GM12878 (cell line): Measurements from ENCODE around the gene PIGBOS1. TPM values are rescaled to one million over a fixed set of nuclear protein-coding genes. Genes with fewer than 3 reads are reported as not detected.
A peak's percentile ranks its signal among the peaks of the same experiment; 100 is the strongest.

Experiments used
- ATAC-seq: fragments of 200-7000 bp; cut with Tn5 transposase; 3 replicates; pipeline ENCODE4 v1.9.1; 2020; ENCODE audit warnings: mild to moderate bottlenecking, moderate library complexity
- BruUV-seq: library from RNA; stranded (reverse); fragments of 400-500 nt; replicated peaks from 2 replicates; lab custom pipeline; 2021; lab: Mats Ljungman, UMichigan
- CTCF ChIA-PET: fragments of 300-600 bp; sonication (Branson Sonifier 250); formaldehyde crosslinking; extraction: SDS; loops from one replicate; lab custom pipeline; 2021; ENCODE audit warnings: inconsistent platforms; lab: Yijun Ruan, JAX
- POLR2A ChIA-PET: fragments of 350-600 bp; formaldehyde crosslinking; extraction: SDS; loops from one replicate; lab custom pipeline; 2021; ENCODE audit warnings: inconsistent platforms; lab: Charles Lee
- RAD21 ChIA-PET: fragments of 300-600 bp; sonication (Branson Sonifier 250); formaldehyde crosslinking; loops from one replicate; lab custom pipeline; 2023; ENCODE audit warnings: antibody characterized with exemption; ENCODE audit not compliant: unreplicated experiment; lab: Charles Lee
- SMC1A ChIA-PET: fragments of 300-600 bp; sonication (Branson Sonifier 250); formaldehyde crosslinking; loops from one replicate; lab custom pipeline; 2023; ENCODE audit not compliant: unreplicated experiment, uncharacterized antibody; lab: Charles Lee
- DNase-seq: peaks from one replicate; pipeline ENCODE4 v3.0.0-alpha.2; 2011; ENCODE audit warnings: low read depth, low spot score
- FAIRE-seq: peaks from 3 replicates; lab custom pipeline; 2011; peaks lifted over from hg19 to GRCh38; lab: Jason Lieb, UNC
- H2AFZ ChIP-seq: 2 replicates; pipeline ENCODE4 v1.6.0; 2011; ENCODE audit warnings: low read depth, low read length, control low read depth; ENCODE audit not compliant: control insufficient read depth
- H3K27ac ChIP-seq: 2 replicates; pipeline ENCODE4 v1.5.1; 2011; ENCODE audit warnings: control low read depth; ENCODE audit not compliant: control insufficient read depth, insufficient read depth
- H3K27me3 ChIP-seq, 2 experiments: replicated peaks in 1 of 2; 2 replicates each; pipeline versions ENCODE4 v1.6.0 to v1.6.1; 2011; ENCODE audit warnings: low read length in 1 of 2; ENCODE audit not compliant: control insufficient read depth in 2 of 2, insufficient read depth in 2 of 2
- H3K36me3 ChIP-seq, 2 experiments: 2 replicates each; pipeline ENCODE4 v1.5.1; 2011; ENCODE audit warnings: low read length in 1 of 2; ENCODE audit not compliant: control insufficient read depth in 2 of 2, insufficient read depth in 2 of 2
- H3K4me1 ChIP-seq: 2 replicates; pipeline ENCODE4 v1.6.1; 2011; ENCODE audit warnings: mild to moderate bottlenecking, low read length, moderate library complexity, mixed read lengths; ENCODE audit not compliant: control insufficient read depth, insufficient read depth
- H3K4me2 ChIP-seq: 2 replicates; pipeline ENCODE4 v1.6.0; 2011; ENCODE audit warnings: control low read depth; ENCODE audit not compliant: control insufficient read depth, insufficient read depth
- H3K4me3 ChIP-seq: fragments of 200-600 bp; sonication (generic); 2 replicates; pipeline ENCODE4 v1.5.1; 2016
- H3K79me2 ChIP-seq: 2 replicates; pipeline ENCODE4 v1.6.0; 2011; ENCODE audit warnings: low read length; ENCODE audit not compliant: control insufficient read depth, insufficient read depth
- H3K9ac ChIP-seq: 2 replicates; pipeline ENCODE4 v1.8.0; 2011; ENCODE audit warnings: low read length, control low read depth, mixed read lengths; ENCODE audit not compliant: control insufficient read depth, insufficient read depth
- H3K9me3 ChIP-seq: replicated peaks from 3 replicates; pipeline ENCODE4 v1.5.1; 2011; ENCODE audit warnings: mild to moderate bottlenecking, low read length; ENCODE audit not compliant: control insufficient read depth, insufficient read depth
- H4K20me1 ChIP-seq: 2 replicates; pipeline ENCODE4 v1.6.0; 2011; ENCODE audit not compliant: control insufficient read depth, insufficient read depth
- CBX5 ChIP-seq: sonication (generic); IDR thresholded peaks from 2 replicates; pipeline ENCODE4 v1.6.1; 2016; ENCODE audit warnings: low read depth, moderate library complexity, mild to moderate bottlenecking, inconsistent platforms
- EP300 ChIP-seq, 2 experiments: fragments of 150-350 bp in 1 of 2; IDR thresholded peaks; 2 replicates each; pipeline ENCODE4 v1.6.1; 2011 to 2012; ENCODE audit warnings: low read depth in 2 of 2, low read length in 2 of 2, borderline replicate concordance in 1 of 2, improper control_type of control experiment in 1 of 2, inconsistent platforms in 1 of 2; ENCODE audit not compliant: control insufficient read depth in 1 of 2
- IKZF1 ChIP-seq: fragments of 450-650 bp; conservative IDR thresholded peaks from 2 replicates; pipeline ENCODE4 v1.6.1; 2017; ENCODE audit warnings: antibody characterized with exemption, mild to moderate bottlenecking
- IKZF2 ChIP-seq, 2 experiments: fragments of 450-650 bp; IDR thresholded peaks; 2 replicates each; pipeline ENCODE4 v1.6.1; 2017; ENCODE audit warnings: mild to moderate bottlenecking in 2 of 2, moderate library complexity in 2 of 2
- IRF4 ChIP-seq: IDR thresholded peaks from 2 replicates; pipeline ENCODE4 v1.6.1; 2011; ENCODE audit warnings: low read depth, low read length
- JUNB ChIP-seq: IDR thresholded peaks from 2 replicates; pipeline ENCODE4 v1.6.1; 2016; ENCODE audit warnings: antibody characterized with exemption, mild to moderate bottlenecking
- MTA2 ChIP-seq: fragments of 450-650 bp; IDR thresholded peaks from 2 replicates; pipeline ENCODE4 v1.6.1; 2016; ENCODE audit warnings: low read depth, mild to moderate bottlenecking, moderate library complexity
- NFIC ChIP-seq: IDR thresholded peaks from 2 replicates; pipeline ENCODE4 v1.6.1; 2012; ENCODE audit warnings: low read depth, mild to moderate bottlenecking, inconsistent platforms, low read length, moderate library complexity
- NR2F1 ChIP-seq: fragments of 450-650 bp; conservative IDR thresholded peaks from 2 replicates; pipeline ENCODE4 v1.6.1; 2017; ENCODE audit warnings: mild to moderate bottlenecking
- POLR2A ChIP-seq: IDR thresholded peaks from 2 replicates; pipeline ENCODE4 v1.6.1; 2011; ENCODE audit warnings: low read depth, mild to moderate bottlenecking, low read length
- RAD21 ChIP-seq: IDR thresholded peaks from 2 replicates; pipeline ENCODE4 v1.6.1; 2011; ENCODE audit warnings: mild to moderate bottlenecking, low read depth, low read length, moderate library complexity; ENCODE audit not compliant: insufficient read depth
- RAD51 ChIP-seq: fragments of 450-650 bp; IDR thresholded peaks from 2 replicates; pipeline ENCODE4 v1.6.1; 2016; ENCODE audit warnings: moderate library complexity, mild to moderate bottlenecking, inconsistent platforms
- RBBP5 ChIP-seq: fragments of 200-600 bp; sonication (generic); conservative IDR thresholded peaks from 2 replicates; pipeline ENCODE4 v1.6.1; 2016
- SIX5 ChIP-seq: IDR thresholded peaks from 2 replicates; pipeline ENCODE4 v1.6.1; 2011; ENCODE audit warnings: mild to moderate bottlenecking, low read depth, low read length, moderate library complexity; ENCODE audit not compliant: severe bottlenecking
- WGBS: methylation state at CpG from one replicate; pipeline ENCODE4 v1.1.6; 2016; ENCODE audit warnings: low lambda C conversion rate; ENCODE audit not compliant: insufficient replicate concordance, insufficient coverage; ENCODE audit errors: missing lambda C conversion rate; 5-methylcytosine and 5-hydroxymethylcytosine counted together
- in situ Hi-C: fragments of 300-500 bp; cut with MboI; formaldehyde crosslinking; loops from 9 replicates; pipeline ENCODE4 v1.14.3; 2018; ENCODE audit warnings: mixed read lengths
- intact Hi-C: fragments of 100-400 bp; cut with micrococcal nuclease; formaldehyde crosslinking; loops from one replicate; pipeline ENCODE4 v1.14.2; 2022; ENCODE audit not compliant: unreplicated experiment
- polyA plus RNA-seq, 11 experiments: library from polyadenylated mRNA; depleted of rRNA in 4 of 11; unstranded in 6 of 11; stranded (reverse) in 5 of 11; fragments of >200 nt; fragmentation: Nextera tagmentation in 4 of 11; fragmentation: Illumina TruSeq in 1 of 11; extraction: Ambion mirVana in 4 of 11; extraction: Trizol in 1 of 11; gene quantifications; 1 replicate in 1 of 11; 2 replicates in 10 of 11; pipeline versions ENCODE4 v1.2.1 to v1.2.3, GENCODE V29; 2011 to 2016; ENCODE audit warnings: inconsistent platforms in 2 of 11, missing spikeins in 2 of 11, low read depth in 1 of 11
- total RNA-seq, 4 experiments: library from RNA; depleted of rRNA in 3 of 4; stranded (reverse); fragments of >200 nt in 3 of 4; fragmentation: Illumina TruSeq in 1 of 4; extraction: Trizol in 1 of 4; gene quantifications; 2 replicates each; pipeline versions ENCODE4 v1.2.1 to v1.2.3, GENCODE V29; 2013 to 2021
- TF ChIP-seq, protein P1 (sequence below): IDR thresholded peaks from 2 replicates; pipeline ENCODE4 v1.6.1; 2012; ENCODE audit warnings: low read length, inconsistent platforms
- TF ChIP-seq, protein P2 (sequence below): fragments of 450-650 bp; formaldehyde crosslinking; IDR thresholded peaks from 2 replicates; pipeline ENCODE4 v1.5.0; 2022; ENCODE audit warnings: mild to moderate bottlenecking, missing genetic modification characterization

PIGBOS1 gene
- total and polyA plus RNA-seq, 10 of the 15 experiments (the other 5 are each of a cell fraction or from before 2014, with no cell fraction given) = 7.1 to 24.7 (median 10.2) TPM

DNA sequence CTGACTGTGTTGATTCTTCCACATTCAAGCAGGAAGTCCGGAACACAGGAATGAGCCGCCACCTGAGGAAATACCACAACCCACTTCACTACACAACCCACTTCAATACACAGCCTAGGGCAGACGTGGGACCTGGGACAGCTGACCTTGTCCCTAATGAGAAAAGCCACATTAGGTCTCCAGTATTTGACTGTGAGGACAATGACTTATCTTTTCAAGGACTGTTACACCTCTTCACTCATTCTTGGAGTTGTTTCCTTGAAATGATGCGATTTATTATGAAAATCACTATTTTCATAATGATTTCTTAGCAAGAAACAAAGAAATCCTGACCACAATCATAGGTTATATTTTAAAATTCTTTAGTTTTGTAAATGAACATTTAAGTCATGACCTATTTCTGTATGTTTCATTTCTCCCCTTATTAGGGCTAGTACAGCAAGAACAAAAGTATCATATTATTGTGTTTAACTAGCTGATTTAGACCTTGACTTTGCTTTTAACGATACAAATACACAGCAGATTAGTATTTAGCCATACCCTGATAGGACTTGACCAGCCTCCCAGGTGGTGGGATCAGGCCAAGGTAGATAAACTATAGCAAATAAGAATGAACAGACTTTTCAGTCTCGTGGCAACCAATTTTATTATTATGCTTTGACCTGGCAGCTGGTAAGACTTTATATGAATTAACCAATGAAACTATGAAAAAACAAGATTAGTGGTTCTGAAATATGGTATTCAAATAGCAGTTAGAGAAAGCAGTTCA lies 35.4 kb downstream of the PIGBOS1 start:
- Histone ChIP-seq H3K36me3 (no peaks in the 10 kb centered on the region; a peak in 1 of 4 replicates), H3K4me3 (no peak overlapping the region), H3K79me2 (peaks cover 13% of the 10 kb centered on the region), H3K27ac (no peak overlapping the region), H4K20me1 (no peaks in the 10 kb centered on the region), H3K27me3 (no peaks in the 10 kb centered on the region), H2AFZ (no peak overlapping the region), H3K4me2 (0 out of 2 replicates have a peak overlapping the region, but pooled peaks have one; percentile 22), H3K4me1 (peaks cover 25% of the 10 kb centered on the region), H3K9ac (no peak overlapping the region), H3K9me3 (no peaks in the 10 kb centered on the region)
- RAD21 ChIA-PET = interaction anchor here (0.8 to 2.7 kb wide), 3 partner anchors 9 to 65 kb away, joined by 3 to 12 read pairs (median 4); no protein-coding TSS in a partner anchor
- ATAC-seq (peak; percentile 25), DNase-seq (no peak), FAIRE-seq (no peak)
- no TSS peak for BruUV-seq
- CTCF ChIA-PET = interaction anchor here (0.6 to 1.4 kb wide), 2 partner anchors 22 to 65 kb away, joined by 4 to 6 read pairs; no protein-coding TSS in a partner anchor
- in situ Hi-C loops (loop anchor here (5.0 kb wide), 1 partner anchor 61 kb away; no protein-coding TSS in a partner anchor), intact Hi-C loops (loop anchor here (5.0 to 10.0 kb wide), 3 partner anchors 124 to 769 kb away; partner anchors contain the start of genes CCPG1 and PIERCE2)
- TF ChIP-seq RAD51 (0 out of 2 replicates have a peak, but pooled peaks have one; percentile 9), IKZF2 (IDR thresholded peaks at IDR 0.05) (peak in 1 of 2 experiments; percentile 55; a peak in 2 of 4 replicates), RBBP5 (no peak), POLR2A (no peak), JUNB (peak; percentile 72), MTA2 (peak; percentile 83), IRF4 (no peak), IKZF1 (0 out of 2 replicates have a peak, but pooled peaks have one; percentile 24), NFIC (peak; percentile 67), NR2F1 (0 out of 2 replicates have a peak, but pooled peaks have one; percentile 39), CBX5 (no peak), SIX5 (no peak), EP300 (IDR thresholded peaks at IDR 0.05; ENCODE audit: borderline replicate concordance in 1 of 2, control insufficient read depth in 1 of 2, low read depth in 2 of 2, low read length in 2 of 2) (peak in 1 of 2 experiments; percentile 39; a peak in 1 of 4 replicates), RAD21 (no peak)
- TF ChIP-seq, protein P1, sequence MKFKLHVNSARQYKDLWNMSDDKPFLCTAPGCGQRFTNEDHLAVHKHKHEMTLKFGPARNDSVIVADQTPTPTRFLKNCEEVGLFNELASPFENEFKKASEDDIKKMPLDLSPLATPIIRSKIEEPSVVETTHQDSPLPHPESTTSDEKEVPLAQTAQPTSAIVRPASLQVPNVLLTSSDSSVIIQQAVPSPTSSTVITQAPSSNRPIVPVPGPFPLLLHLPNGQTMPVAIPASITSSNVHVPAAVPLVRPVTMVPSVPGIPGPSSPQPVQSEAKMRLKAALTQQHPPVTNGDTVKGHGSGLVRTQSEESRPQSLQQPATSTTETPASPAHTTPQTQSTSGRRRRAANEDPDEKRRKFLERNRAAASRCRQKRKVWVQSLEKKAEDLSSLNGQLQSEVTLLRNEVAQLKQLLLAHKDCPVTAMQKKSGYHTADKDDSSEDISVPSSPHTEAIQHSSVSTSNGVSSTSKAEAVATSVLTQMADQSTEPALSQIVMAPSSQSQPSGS = no peak
- TF ChIP-seq, protein P2, sequence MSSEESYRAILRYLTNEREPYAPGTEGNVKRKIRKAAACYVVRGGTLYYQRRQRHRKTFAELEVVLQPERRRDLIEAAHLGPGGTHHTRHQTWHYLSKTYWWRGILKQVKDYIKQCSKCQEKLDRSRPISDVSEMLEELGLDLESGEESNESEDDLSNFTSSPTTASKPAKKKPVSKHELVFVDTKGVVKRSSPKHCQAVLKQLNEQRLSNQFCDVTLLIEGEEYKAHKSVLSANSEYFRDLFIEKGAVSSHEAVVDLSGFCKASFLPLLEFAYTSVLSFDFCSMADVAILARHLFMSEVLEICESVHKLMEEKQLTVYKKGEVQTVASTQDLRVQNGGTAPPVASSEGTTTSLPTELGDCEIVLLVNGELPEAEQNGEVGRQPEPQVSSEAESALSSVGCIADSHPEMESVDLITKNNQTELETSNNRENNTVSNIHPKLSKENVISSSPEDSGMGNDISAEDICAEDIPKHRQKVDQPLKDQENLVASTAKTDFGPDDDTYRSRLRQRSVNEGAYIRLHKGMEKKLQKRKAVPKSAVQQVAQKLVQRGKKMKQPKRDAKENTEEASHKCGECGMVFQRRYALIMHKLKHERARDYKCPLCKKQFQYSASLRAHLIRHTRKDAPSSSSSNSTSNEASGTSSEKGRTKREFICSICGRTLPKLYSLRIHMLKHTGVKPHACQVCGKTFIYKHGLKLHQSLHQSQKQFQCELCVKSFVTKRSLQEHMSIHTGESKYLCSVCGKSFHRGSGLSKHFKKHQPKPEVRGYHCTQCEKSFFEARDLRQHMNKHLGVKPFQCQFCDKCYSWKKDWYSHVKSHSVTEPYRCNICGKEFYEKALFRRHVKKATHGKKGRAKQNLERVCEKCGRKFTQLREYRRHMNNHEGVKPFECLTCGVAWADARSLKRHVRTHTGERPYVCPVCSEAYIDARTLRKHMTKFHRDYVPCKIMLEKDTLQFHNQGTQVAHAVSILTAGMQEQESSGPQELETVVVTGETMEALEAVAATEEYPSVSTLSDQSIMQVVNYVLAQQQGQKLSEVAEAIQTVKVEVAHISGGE (CRISPR knock-in tag) = no peak
- POLR2A ChIA-PET = interaction anchor here (1.0 to 2.1 kb wide), 4 partner anchors 16 to 65 kb away, joined by 3 to 7 read pairs (median 4); no protein-coding TSS in a partner anchor
- WGBS = 31% methylated on average over 6 of the region's 6 CpGs
- SMC1A ChIA-PET = interaction anchor here (1.3 to 11.6 kb wide), 4 partner anchors 22 to 64 kb away, joined by 3 to 110 read pairs (median 5); no protein-coding TSS in a partner anchor
